Epidermal melanocyte (primary cell): ENCODE data around the gene GINS1.

Experiments
- DNase-seq: peaks from one replicate; pipeline ENCODE4 v3.0.0; 2011; ENCODE audit warnings: low spot score; ENCODE audit not compliant: insufficient read length

Gene GINS1

GRCh38 chr20:25476106-25477013 is 68.9 kb downstream of the GINS1 start:
- no peak for DNase-seq

- DNase-seq, result no peak
These were observed 69.8 kb downstream of the GINS1 start for GRCh38 chr20:25477014-25477882.

- no peak for DNase-seq
These were observed 71.6 kb downstream of the GINS1 start for GRCh38 chr20:25478889-25479568.

GRCh38 chr20:25479638-25480037 is 72.2 kb downstream of the GINS1 start:
- no peak for DNase-seq

- no peak for DNase-seq
These were observed 72.7 kb downstream of the GINS1 start for GRCh38 chr20:25480156-25480555.

GRCh38 chr20:25480797-25481196 is 73.3 kb downstream of the GINS1 start:
- DNase-seq, result no peak

- DNase-seq, result no peak
These were observed 73.9 kb downstream of the GINS1 start for GRCh38 chr20:25481235-25481917.

- no peak for DNase-seq
These were observed 74.4 kb downstream of the GINS1 start for GRCh38 chr20:25481918-25482253.

- no peak for DNase-seq
These were observed 76.1 kb downstream of the GINS1 start for GRCh38 chr20:25483431-25484132.

- DNase-seq, result no peak
These were observed 76.9 kb downstream of the GINS1 start for GRCh38 chr20:25484224-25484846.

GRCh38 chr20:25484911-25485511 is 77.5 kb downstream of the GINS1 start:
- no peak for DNase-seq

GRCh38 chr20:25485872-25486271 is 78.4 kb downstream of the GINS1 start:
- DNase-seq, result no peak

- no peak for DNase-seq
These were observed 78.9 kb downstream of the GINS1 start for GRCh38 chr20:25486377-25486776.

GRCh38 chr20:25487306-25487705 is 79.8 kb downstream of the GINS1 start:
- DNase-seq, result no peak

- no peak for DNase-seq
These were observed 80.5 kb downstream of the GINS1 start for GRCh38 chr20:25487975-25488374.

GRCh38 chr20:25489221-25489871 is 81.9 kb downstream of the GINS1 start:
- no peak for DNase-seq

- DNase-seq, result no peak
These were observed 83.4 kb downstream of the GINS1 start for GRCh38 chr20:25490656-25491445.

- no peak for DNase-seq
These were observed 84.1 kb downstream of the GINS1 start for GRCh38 chr20:25491446-25492038.
